ENCODE data around the gene KRT13.

Gene KRT13

GRCh38 chr17:41532947-41533570 lies 27.6 kb upstream of the KRT13 start:
- Histone ChIP-seq H3K79me2 (ENCODE audit: control insufficient read depth, low read length) (no peaks in the 10 kb centered on the region), H3K4me2 (ENCODE audit: low read length) (no peak overlapping the region), H3K27ac (ENCODE audit: low read depth, low read length) (no peak overlapping the region), H3F3A (ENCODE audit: control insufficient read depth, insufficient read depth) (no peaks in the 10 kb centered on the region), H3K9me2 (replicated peaks; ENCODE audit: control insufficient read depth, low read length) (no peaks in the 10 kb centered on the region), H3K36me3 (ENCODE audit: control insufficient read depth, low read length) (no peaks in the 10 kb centered on the region), H3K9me3 (ENCODE audit: control insufficient read depth, insufficient read depth, low read length) (no peaks in the 10 kb centered on the region), H3K4me1 (ENCODE audit: control insufficient read depth, low read length) (no peaks in the 10 kb centered on the region), H3K4me3 (ENCODE audit: low read length) (no peak overlapping the region), H3K27me3 (ENCODE audit: control insufficient read depth, low read length) (peaks cover 17% of the 10 kb centered on the region), H4K20me1 (ENCODE audit: control insufficient read depth, insufficient read depth, low read depth, low read length) (no peaks in the 10 kb centered on the region)
- TF ChIP-seq CTCF (IDR thresholded peaks at IDR 0.05; ENCODE audit: low read depth, low read length, poor library complexity, severe bottlenecking) (no peak), EZH2phosphoT487 (IDR thresholded peaks at IDR 0.05; ENCODE audit: borderline replicate concordance, low read length) (no peak)

GRCh38 chr17:41531993-41532392 lies 26.6 kb upstream of the KRT13 start:
- Histone ChIP-seq H3K4me2 (ENCODE audit: low read length) (no peak overlapping the region), H3K27ac (ENCODE audit: low read depth, low read length) (no peak overlapping the region)

GRCh38 chr17:41530062-41531048 lies 24.9 kb upstream of the KRT13 start:
- H3F3A ChIP-seq (ENCODE audit: control insufficient read depth, insufficient read depth), result no peaks in the 10 kb centered on the region
- no peaks in the 10 kb centered on the region for H3K9me3 ChIP-seq (ENCODE audit: control insufficient read depth, insufficient read depth, low read length)
- H3K27me3 ChIP-seq (ENCODE audit: control insufficient read depth, low read length), result peaks cover 17% of the 10 kb centered on the region
- H4K20me1 ChIP-seq (ENCODE audit: control insufficient read depth, insufficient read depth, low read depth, low read length), result no peaks in the 10 kb centered on the region
- no peak overlapping the region for H3K4me2 ChIP-seq (ENCODE audit: low read length)
- H3K36me3 ChIP-seq (ENCODE audit: control insufficient read depth, low read length), result no peaks in the 10 kb centered on the region
- H3K79me2 ChIP-seq (ENCODE audit: control insufficient read depth, low read length), result no peaks in the 10 kb centered on the region
- H3K9me2 ChIP-seq (replicated peaks; ENCODE audit: control insufficient read depth, low read length), result no peaks in the 10 kb centered on the region
- no peaks in the 10 kb centered on the region for H3K4me1 ChIP-seq (ENCODE audit: control insufficient read depth, low read length)
- no peak overlapping the region for H3K4me3 ChIP-seq (ENCODE audit: low read length)
- TF ChIP-seq CTCF (IDR thresholded peaks at IDR 0.05; ENCODE audit: low read depth, low read length, poor library complexity, severe bottlenecking) (no peak), EZH2phosphoT487 (IDR thresholded peaks at IDR 0.05; ENCODE audit: borderline replicate concordance, low read length) (no peak)
- no peak overlapping the region for H3K27ac ChIP-seq (ENCODE audit: low read depth, low read length)

More at GRCh38 chr17:41531993-41532392, 26.6 kb upstream of the KRT13 start:
- H3F3A ChIP-seq (ENCODE audit: control insufficient read depth, insufficient read depth), result no peaks in the 10 kb centered on the region
- H3K4me1 ChIP-seq (ENCODE audit: control insufficient read depth, low read length), result no peaks in the 10 kb centered on the region
- H3K27me3 ChIP-seq (ENCODE audit: control insufficient read depth, low read length), result peaks cover 17% of the 10 kb centered on the region
- H4K20me1 ChIP-seq (ENCODE audit: control insufficient read depth, insufficient read depth, low read depth, low read length), result no peaks in the 10 kb centered on the region
- H3K36me3 ChIP-seq (ENCODE audit: control insufficient read depth, low read length), result no peaks in the 10 kb centered on the region
- TF ChIP-seq EZH2phosphoT487 (IDR thresholded peaks at IDR 0.05; ENCODE audit: borderline replicate concordance, low read length) (no peak), CTCF (IDR thresholded peaks at IDR 0.05; ENCODE audit: low read depth, low read length, poor library complexity, severe bottlenecking) (no peak)
- H3K79me2 ChIP-seq (ENCODE audit: control insufficient read depth, low read length), result no peaks in the 10 kb centered on the region
- no peaks in the 10 kb centered on the region for H3K9me2 ChIP-seq (replicated peaks; ENCODE audit: control insufficient read depth, low read length)
- no peak overlapping the region for H3K4me3 ChIP-seq (ENCODE audit: low read length)
- H3K9me3 ChIP-seq (ENCODE audit: control insufficient read depth, insufficient read depth, low read length), result no peaks in the 10 kb centered on the region

Measured in DOHH2 (cell line).